Measurements from ENCODE around the gene DNASE2B. TPM values are rescaled to one million over a fixed set of nuclear protein-coding genes. Genes with fewer than 3 reads are reported as not detected.

DNASE2B gene
- polyA plus RNA-seq, 1 donor from 2014 or later, result 27.9 TPM

DNA sequence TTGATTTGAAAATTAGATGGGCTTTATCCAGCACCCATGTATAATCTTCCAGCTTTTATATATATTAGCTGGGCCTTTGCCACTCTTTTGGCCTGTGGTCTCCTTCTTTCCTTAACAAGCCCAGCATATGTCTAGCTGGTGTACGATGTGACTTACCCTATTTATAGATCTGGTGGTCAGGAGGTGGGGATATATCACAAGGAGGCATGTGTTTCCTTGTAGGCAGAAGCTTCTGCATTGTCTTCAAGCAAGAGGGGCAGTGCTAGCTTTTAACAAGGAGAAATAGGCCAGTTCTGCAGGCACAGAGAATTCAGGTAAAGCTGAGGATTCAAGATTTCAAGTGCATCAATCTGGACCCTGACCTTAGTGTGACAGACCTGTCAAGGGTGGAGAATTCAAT lies 38.0 kb upstream of the DNASE2B start:
- Histone ChIP-seq H3K9me2 (ENCODE audit: insufficient read depth, low read length) (no peaks in the 10 kb centered on the region), H3K9me3 (ENCODE audit: low read length) (no peaks in the 10 kb centered on the region), H3K79me2 (replicated peaks; ENCODE audit: insufficient read depth, low read length) (no peaks in the 10 kb centered on the region), H3K4me2 (ENCODE audit: low read length) (no peak overlapping the region), H3K27me3 (ENCODE audit: insufficient read depth, low read depth, low read length) (no peaks in the 10 kb centered on the region), H3K27ac (ENCODE audit: low read length) (no peak overlapping the region), H2AFZ (ENCODE audit: low read depth, low read length) (no peak overlapping the region), H3K4me3 (ENCODE audit: low read length) (no peak overlapping the region), H3K36me3 (ENCODE audit: insufficient read depth, low read length) (no peaks in the 10 kb centered on the region), H3F3A (ENCODE audit: insufficient read depth, low read length, poor library complexity, severe bottlenecking) (no peaks in the 10 kb centered on the region), H4K20me1 (ENCODE audit: insufficient read depth) (no peaks in the 10 kb centered on the region), H3K9ac (ENCODE audit: low read length) (no peak overlapping the region)
- TF ChIP-seq POLR2AphosphoS5 (IDR thresholded peaks at IDR 0.05) (no peak), SMC3 (conservative IDR thresholded peaks at IDR 0.05; ENCODE audit: poor library complexity) (no peak), EP300 (conservative IDR thresholded peaks at IDR 0.05; ENCODE audit: poor library complexity, severe bottlenecking) (no peak), RAD21 (conservative IDR thresholded peaks at IDR 0.05) (no peak), EZH2 (IDR thresholded peaks at IDR 0.05; ENCODE audit: borderline replicate concordance, insufficient read depth, low read length, poor library complexity, severe bottlenecking) (no peak), TAF1 (IDR thresholded peaks at IDR 0.05; ENCODE audit: low read depth) (no peak), MXI1 (conservative IDR thresholded peaks at IDR 0.05; ENCODE audit: poor library complexity, severe bottlenecking) (no peak)
- TF ChIP-seq, protein P1, sequence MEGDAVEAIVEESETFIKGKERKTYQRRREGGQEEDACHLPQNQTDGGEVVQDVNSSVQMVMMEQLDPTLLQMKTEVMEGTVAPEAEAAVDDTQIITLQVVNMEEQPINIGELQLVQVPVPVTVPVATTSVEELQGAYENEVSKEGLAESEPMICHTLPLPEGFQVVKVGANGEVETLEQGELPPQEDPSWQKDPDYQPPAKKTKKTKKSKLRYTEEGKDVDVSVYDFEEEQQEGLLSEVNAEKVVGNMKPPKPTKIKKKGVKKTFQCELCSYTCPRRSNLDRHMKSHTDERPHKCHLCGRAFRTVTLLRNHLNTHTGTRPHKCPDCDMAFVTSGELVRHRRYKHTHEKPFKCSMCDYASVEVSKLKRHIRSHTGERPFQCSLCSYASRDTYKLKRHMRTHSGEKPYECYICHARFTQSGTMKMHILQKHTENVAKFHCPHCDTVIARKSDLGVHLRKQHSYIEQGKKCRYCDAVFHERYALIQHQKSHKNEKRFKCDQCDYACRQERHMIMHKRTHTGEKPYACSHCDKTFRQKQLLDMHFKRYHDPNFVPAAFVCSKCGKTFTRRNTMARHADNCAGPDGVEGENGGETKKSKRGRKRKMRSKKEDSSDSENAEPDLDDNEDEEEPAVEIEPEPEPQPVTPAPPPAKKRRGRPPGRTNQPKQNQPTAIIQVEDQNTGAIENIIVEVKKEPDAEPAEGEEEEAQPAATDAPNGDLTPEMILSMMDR (IDR thresholded peaks at IDR 0.05; ENCODE audit: poor library complexity, severe bottlenecking), result no peak
- TF ChIP-seq, protein P2, sequence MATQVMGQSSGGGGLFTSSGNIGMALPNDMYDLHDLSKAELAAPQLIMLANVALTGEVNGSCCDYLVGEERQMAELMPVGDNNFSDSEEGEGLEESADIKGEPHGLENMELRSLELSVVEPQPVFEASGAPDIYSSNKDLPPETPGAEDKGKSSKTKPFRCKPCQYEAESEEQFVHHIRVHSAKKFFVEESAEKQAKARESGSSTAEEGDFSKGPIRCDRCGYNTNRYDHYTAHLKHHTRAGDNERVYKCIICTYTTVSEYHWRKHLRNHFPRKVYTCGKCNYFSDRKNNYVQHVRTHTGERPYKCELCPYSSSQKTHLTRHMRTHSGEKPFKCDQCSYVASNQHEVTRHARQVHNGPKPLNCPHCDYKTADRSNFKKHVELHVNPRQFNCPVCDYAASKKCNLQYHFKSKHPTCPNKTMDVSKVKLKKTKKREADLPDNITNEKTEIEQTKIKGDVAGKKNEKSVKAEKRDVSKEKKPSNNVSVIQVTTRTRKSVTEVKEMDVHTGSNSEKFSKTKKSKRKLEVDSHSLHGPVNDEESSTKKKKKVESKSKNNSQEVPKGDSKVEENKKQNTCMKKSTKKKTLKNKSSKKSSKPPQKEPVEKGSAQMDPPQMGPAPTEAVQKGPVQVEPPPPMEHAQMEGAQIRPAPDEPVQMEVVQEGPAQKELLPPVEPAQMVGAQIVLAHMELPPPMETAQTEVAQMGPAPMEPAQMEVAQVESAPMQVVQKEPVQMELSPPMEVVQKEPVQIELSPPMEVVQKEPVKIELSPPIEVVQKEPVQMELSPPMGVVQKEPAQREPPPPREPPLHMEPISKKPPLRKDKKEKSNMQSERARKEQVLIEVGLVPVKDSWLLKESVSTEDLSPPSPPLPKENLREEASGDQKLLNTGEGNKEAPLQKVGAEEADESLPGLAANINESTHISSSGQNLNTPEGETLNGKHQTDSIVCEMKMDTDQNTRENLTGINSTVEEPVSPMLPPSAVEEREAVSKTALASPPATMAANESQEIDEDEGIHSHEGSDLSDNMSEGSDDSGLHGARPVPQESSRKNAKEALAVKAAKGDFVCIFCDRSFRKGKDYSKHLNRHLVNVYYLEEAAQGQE (IDR thresholded peaks at IDR 0.05; ENCODE audit: borderline replicate concordance), result no peak

DNA sequence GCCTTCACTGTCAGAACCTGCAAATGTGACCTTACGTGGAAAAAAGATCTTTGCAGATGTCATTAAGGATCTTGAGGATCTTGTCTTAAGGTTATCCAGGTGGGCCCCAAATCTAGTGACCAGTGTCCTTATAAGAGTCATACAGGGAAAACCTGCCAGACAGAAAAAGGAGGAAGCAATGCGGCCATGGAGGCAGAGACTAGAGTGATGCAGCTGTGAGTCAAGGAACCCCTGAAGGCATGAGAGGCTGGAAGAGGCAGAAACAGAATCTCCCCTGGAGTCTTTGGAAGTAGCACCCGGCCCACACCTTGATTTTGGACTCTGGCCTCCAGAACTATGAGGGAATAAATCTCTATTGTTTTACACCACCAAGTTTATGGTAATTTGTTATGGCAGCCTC lies 36.5 kb upstream of the DNASE2B start:
- Histone ChIP-seq H3K9me3 (ENCODE audit: low read length) (no peaks in the 10 kb centered on the region), H3K4me2 (ENCODE audit: low read length) (no peak overlapping the region), H3K79me2 (replicated peaks; ENCODE audit: insufficient read depth, low read length) (no peaks in the 10 kb centered on the region), H3K4me3 (ENCODE audit: low read length) (no peak overlapping the region), H3K36me3 (ENCODE audit: insufficient read depth, low read length) (no peaks in the 10 kb centered on the region), H3K9me2 (ENCODE audit: insufficient read depth, low read length) (no peaks in the 10 kb centered on the region), H3K27ac (ENCODE audit: low read length) (no peak overlapping the region), H4K20me1 (ENCODE audit: insufficient read depth) (no peaks in the 10 kb centered on the region), H3K9ac (ENCODE audit: low read length) (no peak overlapping the region), H3K27me3 (ENCODE audit: insufficient read depth, low read depth, low read length) (no peaks in the 10 kb centered on the region), H2AFZ (ENCODE audit: low read depth, low read length) (no peak overlapping the region), H3F3A (ENCODE audit: insufficient read depth, low read length, poor library complexity, severe bottlenecking) (no peaks in the 10 kb centered on the region)
- TF ChIP-seq RAD21 (conservative IDR thresholded peaks at IDR 0.05), result no peak

DNA sequence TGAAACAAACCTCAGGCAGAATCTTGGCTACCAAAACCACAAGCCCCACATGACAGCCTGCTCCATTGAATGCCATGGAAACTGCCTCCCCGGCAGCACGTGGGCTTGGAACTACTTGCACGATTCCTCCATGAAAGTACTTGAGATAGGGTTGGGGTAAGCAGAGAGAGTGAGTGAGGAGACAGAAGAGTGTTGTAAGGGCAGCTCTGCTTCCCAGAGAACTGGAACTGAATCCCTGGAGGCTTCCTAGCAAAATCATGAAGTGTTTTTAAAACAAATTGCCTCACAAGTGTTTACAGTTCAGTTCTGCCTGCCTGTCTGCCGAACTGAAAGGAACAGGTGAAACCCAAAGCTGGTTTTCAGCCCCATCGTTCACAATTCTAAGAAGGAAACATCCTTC lies 35.3 kb upstream of the DNASE2B start:
- TF ChIP-seq MXI1 (conservative IDR thresholded peaks at IDR 0.05; ENCODE audit: poor library complexity, severe bottlenecking) (no peak), RAD21 (conservative IDR thresholded peaks at IDR 0.05) (no peak), POLR2AphosphoS5 (IDR thresholded peaks at IDR 0.05) (no peak), EP300 (conservative IDR thresholded peaks at IDR 0.05; ENCODE audit: poor library complexity, severe bottlenecking) (no peak), SMC3 (conservative IDR thresholded peaks at IDR 0.05; ENCODE audit: poor library complexity) (no peak), EZH2 (IDR thresholded peaks at IDR 0.05; ENCODE audit: borderline replicate concordance, insufficient read depth, low read length, poor library complexity, severe bottlenecking) (no peak), TAF1 (IDR thresholded peaks at IDR 0.05; ENCODE audit: low read depth) (no peak)
- TF ChIP-seq, protein P2 (IDR thresholded peaks at IDR 0.05; ENCODE audit: borderline replicate concordance), result no peak
- TF ChIP-seq, protein P1 (IDR thresholded peaks at IDR 0.05; ENCODE audit: poor library complexity, severe bottlenecking), result no peak
- Histone ChIP-seq H3K4me3 (ENCODE audit: low read length) (no peak overlapping the region), H3K9me3 (ENCODE audit: low read length) (no peaks in the 10 kb centered on the region), H3F3A (ENCODE audit: insufficient read depth, low read length, poor library complexity, severe bottlenecking) (no peaks in the 10 kb centered on the region), H2AFZ (ENCODE audit: low read depth, low read length) (no peak overlapping the region), H3K9ac (ENCODE audit: low read length) (no peak overlapping the region), H3K36me3 (ENCODE audit: insufficient read depth, low read length) (no peaks in the 10 kb centered on the region), H3K4me2 (ENCODE audit: low read length) (no peak overlapping the region), H3K27ac (ENCODE audit: low read length) (no peak overlapping the region), H4K20me1 (ENCODE audit: insufficient read depth) (no peaks in the 10 kb centered on the region), H3K27me3 (ENCODE audit: insufficient read depth, low read depth, low read length) (no peaks in the 10 kb centered on the region), H3K79me2 (replicated peaks; ENCODE audit: insufficient read depth, low read length) (no peaks in the 10 kb centered on the region), H3K9me2 (ENCODE audit: insufficient read depth, low read length) (no peaks in the 10 kb centered on the region)
